Measurements from ENCODE around the gene PFKFB4. TPM values are rescaled to one million over a fixed set of nuclear protein-coding genes. Genes with fewer than 3 reads are reported as not detected.

The PFKFB4 gene
- polyA plus RNA-seq, 1 of the 3 experiments (the other 2 are of a cell fraction): 5.7 TPM

- Histone ChIP-seq H3K9me3 (no peaks in the 10 kb centered on the region), H3K9ac (no peak overlapping the region), H3K79me2 (ENCODE audit: insufficient read depth) (no peaks in the 10 kb centered on the region), H3K27ac (ENCODE audit: low read depth in 2 of 2, low read length in 1 of 2) (no peak overlapping the region), H3K27me3 (ENCODE audit: insufficient read depth) (no peaks in the 10 kb centered on the region), H3K9me2 (no peaks in the 10 kb centered on the region), H3K4me1 (ENCODE audit: control insufficient read depth in 1 of 2, insufficient read depth in 2 of 2, low read depth in 1 of 2, low read length in 1 of 2) (no peaks in the 10 kb centered on the region), H3K36me3 (replicated peaks in 1 of 2; ENCODE audit: control insufficient read depth in 1 of 2, insufficient read depth in 2 of 2, low read length in 1 of 2) (peaks cover 0 to 17% of the 10 kb centered on the region in 2 experiments), H3K4me2 (no peak overlapping the region), H3K4me3 (ENCODE audit: low read depth in 2 of 2, low read length in 1 of 2) (no peak overlapping the region), H4K20me1 (ENCODE audit: insufficient read depth) (no peaks in the 10 kb centered on the region), H2AFZ (ENCODE audit: low read depth) (no peak overlapping the region), H3F3A (replicated peaks; ENCODE audit: insufficient read depth) (peaks cover 3% of the 10 kb centered on the region)
- no peak for DNase-seq
- CTCF ChIA-PET: no interaction called here
- TF ChIP-seq, protein P1, sequence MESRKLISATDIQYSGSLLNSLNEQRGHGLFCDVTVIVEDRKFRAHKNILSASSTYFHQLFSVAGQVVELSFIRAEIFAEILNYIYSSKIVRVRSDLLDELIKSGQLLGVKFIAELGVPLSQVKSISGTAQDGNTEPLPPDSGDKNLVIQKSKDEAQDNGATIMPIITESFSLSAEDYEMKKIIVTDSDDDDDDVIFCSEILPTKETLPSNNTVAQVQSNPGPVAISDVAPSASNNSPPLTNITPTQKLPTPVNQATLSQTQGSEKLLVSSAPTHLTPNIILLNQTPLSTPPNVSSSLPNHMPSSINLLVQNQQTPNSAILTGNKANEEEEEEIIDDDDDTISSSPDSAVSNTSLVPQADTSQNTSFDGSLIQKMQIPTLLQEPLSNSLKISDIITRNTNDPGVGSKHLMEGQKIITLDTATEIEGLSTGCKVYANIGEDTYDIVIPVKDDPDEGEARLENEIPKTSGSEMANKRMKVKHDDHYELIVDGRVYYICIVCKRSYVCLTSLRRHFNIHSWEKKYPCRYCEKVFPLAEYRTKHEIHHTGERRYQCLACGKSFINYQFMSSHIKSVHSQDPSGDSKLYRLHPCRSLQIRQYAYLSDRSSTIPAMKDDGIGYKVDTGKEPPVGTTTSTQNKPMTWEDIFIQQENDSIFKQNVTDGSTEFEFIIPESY (IDR thresholded peaks at IDR 0.05; ENCODE audit: borderline replicate concordance, low read depth): no peak
- TF ChIP-seq IRF3 (IDR thresholded peaks at IDR 0.05; ENCODE audit: low read depth, low read length) (no peak), CTCF (IDR thresholded peaks at IDR 0.05) (no peak), ELF1 (IDR thresholded peaks at IDR 0.05) (no peak), FOXM1 (IDR thresholded peaks at IDR 0.05; ENCODE audit: low read depth) (no peak)
- 94% methylated on average over 9 of the region's 9 CpGs for WGBS (ENCODE audit: low lambda C conversion rate)
- POLR2A ChIA-PET: no interaction called here
Observed at GRCh38 chr3:48528048-48528447, 28.6 kb downstream of the PFKFB4 start.

DNA sequence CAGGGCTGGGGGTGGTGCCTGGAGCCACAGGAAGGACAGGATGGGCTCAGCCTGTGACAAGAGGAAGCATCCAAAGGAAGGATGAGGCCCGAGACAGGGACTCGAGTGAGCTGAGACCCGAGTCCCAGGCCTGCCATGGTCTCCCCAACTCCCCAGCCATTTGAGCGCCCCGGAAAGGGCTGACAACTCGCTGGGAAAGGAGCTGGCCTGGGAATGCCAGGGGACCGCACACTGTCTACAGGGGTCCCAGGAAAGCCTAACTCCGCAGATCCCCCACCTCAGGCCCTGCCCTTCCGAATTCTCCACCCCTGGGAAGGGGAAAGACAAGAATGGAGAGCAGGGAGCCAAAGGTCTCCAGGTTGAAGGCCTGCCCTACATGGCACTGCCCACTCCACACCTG, 31.6 kb downstream of the PFKFB4 start:
- CTCF ChIA-PET: interaction anchor here (1.1 to 1.7 kb wide), 3 partner anchors 24 to 89 kb away, joined by 3 to 7 read pairs (median 4); no protein-coding TSS in a partner anchor
- TF ChIP-seq RXRA (IDR thresholded peaks at IDR 0.05; ENCODE audit: borderline replicate concordance, low read depth): no peak
- no peak for TF ChIP-seq MXI1 (IDR thresholded peaks at IDR 0.05; ENCODE audit: low read depth, low read length)
- no peak for TF ChIP-seq YY1 (IDR thresholded peaks at IDR 0.05; ENCODE audit: low read depth)
- no peak for TF ChIP-seq NRF1 (IDR thresholded peaks at IDR 0.05; ENCODE audit: low read depth, low read length)
- no peak for TF ChIP-seq FOXM1 (IDR thresholded peaks at IDR 0.05; ENCODE audit: low read depth)
- TF ChIP-seq JUND (IDR thresholded peaks at IDR 0.05): no peak
- no peak for TF ChIP-seq ELF1 (IDR thresholded peaks at IDR 0.05)
- TF ChIP-seq TEAD4 (IDR thresholded peaks at IDR 0.05; ENCODE audit: borderline replicate concordance, insufficient read depth): no peak
- no peak for TF ChIP-seq TCF12 (IDR thresholded peaks at IDR 0.05)
- TF ChIP-seq IRF3 (IDR thresholded peaks at IDR 0.05; ENCODE audit: low read depth, low read length): no peak
- no peak for TF ChIP-seq FOXJ3 (CRISPR knock-in tag; IDR thresholded peaks at IDR 0.05)
- no peak for TF ChIP-seq CHD2 (IDR thresholded peaks at IDR 0.05; ENCODE audit: low read length, partially characterized antibody)
- TF ChIP-seq, protein P2, sequence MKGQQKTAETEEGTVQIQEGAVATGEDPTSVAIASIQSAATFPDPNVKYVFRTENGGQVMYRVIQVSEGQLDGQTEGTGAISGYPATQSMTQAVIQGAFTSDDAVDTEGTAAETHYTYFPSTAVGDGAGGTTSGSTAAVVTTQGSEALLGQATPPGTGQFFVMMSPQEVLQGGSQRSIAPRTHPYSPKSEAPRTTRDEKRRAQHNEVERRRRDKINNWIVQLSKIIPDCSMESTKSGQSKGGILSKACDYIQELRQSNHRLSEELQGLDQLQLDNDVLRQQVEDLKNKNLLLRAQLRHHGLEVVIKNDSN (IDR thresholded peaks at IDR 0.05; ENCODE audit: borderline replicate concordance, low read depth): no peak
- no peak for TF ChIP-seq EZH2phosphoT487 (IDR thresholded peaks at IDR 0.05; ENCODE audit: borderline replicate concordance, low read depth)
- no peak for TF ChIP-seq SMC3 (IDR thresholded peaks at IDR 0.05; ENCODE audit: low read depth, low read length)
- no peak for TF ChIP-seq PBX3 (IDR thresholded peaks at IDR 0.05)
- TF ChIP-seq POLR2AphosphoS5 (IDR thresholded peaks at IDR 0.05; ENCODE audit: low read depth, low read length): no peak
- no peak for TF ChIP-seq SIN3A (IDR thresholded peaks at IDR 0.05; ENCODE audit: borderline replicate concordance, low read depth, low read length)

More for the DNA sequence above, 31.6 kb downstream of the PFKFB4 start:
- Histone ChIP-seq H3K4me2 (no peak overlapping the region), H3K9me3 (no peaks in the 10 kb centered on the region), H3K4me1 (ENCODE audit: control insufficient read depth in 1 of 2, insufficient read depth in 2 of 2, low read depth in 1 of 2, low read length in 1 of 2) (no peaks in the 10 kb centered on the region), H3K9me2 (no peaks in the 10 kb centered on the region), H3K79me2 (ENCODE audit: insufficient read depth) (no peaks in the 10 kb centered on the region), H3K9ac (no peak overlapping the region), H3K27me3 (ENCODE audit: insufficient read depth) (no peaks in the 10 kb centered on the region), H3K36me3 (replicated peaks in 1 of 2; ENCODE audit: control insufficient read depth in 1 of 2, insufficient read depth in 2 of 2, low read length in 1 of 2) (peaks cover 0 to 9% of the 10 kb centered on the region in 2 experiments), H3K27ac (ENCODE audit: low read depth in 2 of 2, low read length in 1 of 2) (no peak overlapping the region), H3K4me3 (ENCODE audit: low read depth in 2 of 2, low read length in 1 of 2) (no peak overlapping the region), H3F3A (replicated peaks; ENCODE audit: insufficient read depth) (no peaks in the 10 kb centered on the region), H4K20me1 (ENCODE audit: insufficient read depth) (no peaks in the 10 kb centered on the region), H2AFZ (ENCODE audit: low read depth) (no peak overlapping the region)
- DNase-seq: no peak
- POLR2A ChIA-PET: no interaction called here
- WGBS (ENCODE audit: low lambda C conversion rate): 93% methylated on average over 8 of the region's 9 CpGs
